K562 (cell line): ENCODE results near the gene ATP5F1D. TPM values are rescaled to one million over a fixed set of nuclear protein-coding genes. Genes with fewer than 3 reads are reported as not detected.

Experiments used
- ASH1L ChIP-seq: fragments of 450-650 bp; IDR thresholded peaks from 2 replicates; pipeline ENCODE4 v1.6.1; 2018; ENCODE audit warnings: borderline replicate concordance, mild to moderate bottlenecking, low read depth; ENCODE audit not compliant: partially characterized antibody
- EGR1 ChIP-seq: fragments of 450-650 bp; conservative IDR thresholded peaks from 2 replicates; pipeline ENCODE4 v1.6.1; 2017; ENCODE audit warnings: mild to moderate bottlenecking
- OTX1 ChIP-seq: fragments of 450-650 bp; formaldehyde crosslinking; IDR thresholded peaks from 2 replicates; pipeline ENCODE4 v1.4.0; 2022; ENCODE audit warnings: mild to moderate bottlenecking
- POLR2G ChIP-seq: fragments of 200-400 bp; formaldehyde crosslinking; IDR thresholded peaks from 2 replicates; pipeline ENCODE4 v1.6.1; 2017; ENCODE audit warnings: low read depth, mild to moderate bottlenecking, antibody characterized with exemption, low read length, moderate library complexity
- RBFOX2 ChIP-seq: fragments of 200-400 bp; formaldehyde crosslinking; IDR thresholded peaks from 2 replicates; pipeline ENCODE4 v1.6.1; 2017; ENCODE audit warnings: low read depth, mild to moderate bottlenecking, low read length, moderate library complexity
- ZNF408 ChIP-seq: fragments of 250-450 bp; sonication (Bioruptor Pico); IDR thresholded peaks from 2 replicates; pipeline ENCODE4 v1.4.0; 2020; ENCODE audit warnings: low read depth, mild to moderate bottlenecking, moderate library complexity
- polyA plus RNA-seq, 8 experiments: library from polyadenylated mRNA; depleted of rRNA in 4 of 8; stranded (reverse) in 5 of 8; unstranded in 3 of 8; fragments of >200 nt; fragmentation: Nextera tagmentation in 2 of 8; fragmentation: Illumina TruSeq in 1 of 8; extraction: Ambion mirVana in 2 of 8; extraction: Trizol in 1 of 8; gene quantifications; 2 replicates each; pipeline versions ENCODE4 v1.2.1 to v1.2.3, GENCODE V29; 2011 to 2014; ENCODE audit warnings: inconsistent platforms in 1 of 8, missing spikeins in 1 of 8
- total RNA-seq, 7 experiments: library from RNA; depleted of rRNA in 6 of 7; stranded (reverse); fragments of >200 nt in 6 of 7; fragmentation: Illumina TruSeq in 2 of 7; extraction: Trizol in 2 of 7; gene quantifications; 2 replicates each; pipeline versions ENCODE4 v1.2.1 to v1.2.3, GENCODE V29; 2011 to 2021; ENCODE audit warnings: low replicate concordance in 1 of 7
- TF ChIP-seq, protein P1 (sequence below): sonication (generic); formaldehyde crosslinking; IDR thresholded peaks from 2 replicates; pipeline ENCODE4 v1.8.1; 2022; ENCODE audit warnings: missing genetic modification reagents
- TF ChIP-seq, protein P2 (sequence below): fragments of 250-450 bp; sonication (Bioruptor Pico); IDR thresholded peaks from 2 replicates; pipeline ENCODE4 v1.6.1; 2021; ENCODE audit warnings: mild to moderate bottlenecking

The ATP5F1D gene
- total and polyA plus RNA-seq, 9 of the 15 experiments (the other 6 are each of a cell fraction or from before 2014, with no cell fraction given) = 3.9 to 409 (median 36.8) TPM

DNA sequence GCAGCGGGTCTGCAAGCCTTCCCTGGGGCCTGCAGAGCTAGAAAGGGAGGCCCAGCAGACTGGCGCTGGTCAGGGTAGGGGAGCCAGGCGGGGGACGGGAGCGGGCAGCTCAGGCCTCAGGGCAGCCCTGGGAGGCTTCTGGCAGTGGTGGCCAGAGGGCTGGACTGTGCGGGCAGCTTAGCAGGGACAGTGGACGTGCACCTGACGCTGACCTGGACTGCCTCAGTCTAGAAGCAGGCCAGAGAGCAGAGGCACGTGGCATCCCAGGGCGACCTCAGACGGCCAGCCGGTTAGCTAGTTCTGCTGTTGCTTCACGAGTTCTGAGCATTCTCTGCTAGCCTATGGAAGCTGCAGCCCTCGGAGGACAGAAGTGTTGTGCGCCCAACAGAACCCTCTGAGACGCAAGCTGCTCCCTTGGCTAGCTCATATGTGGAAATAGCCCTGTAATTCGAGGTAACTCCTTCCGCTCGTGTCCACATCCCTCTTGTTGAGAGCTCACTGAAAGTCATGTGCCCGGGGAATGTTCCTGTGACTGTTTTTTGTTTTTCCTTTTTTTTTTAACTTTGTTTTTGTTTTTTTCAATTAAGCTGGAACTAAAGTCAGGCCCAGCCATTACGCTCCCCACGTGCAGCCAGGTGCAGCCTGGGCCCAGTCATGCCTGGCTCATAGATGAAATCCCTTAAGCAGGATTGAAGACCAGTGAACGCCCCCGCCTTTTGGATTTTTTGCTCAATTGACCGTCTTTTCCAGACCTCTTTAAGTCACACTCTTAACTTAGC, 31.9 kb downstream of the ATP5F1D start (continued):
- TF ChIP-seq OTX1 = 0 out of 2 replicates have a peak, but pooled peaks have one; percentile 81
- peak; percentile 33 for TF ChIP-seq ASH1L
- peak; percentile 74 for TF ChIP-seq POLR2G
- peak; percentile 54 for TF ChIP-seq RBFOX2
- TF ChIP-seq, protein P1, sequence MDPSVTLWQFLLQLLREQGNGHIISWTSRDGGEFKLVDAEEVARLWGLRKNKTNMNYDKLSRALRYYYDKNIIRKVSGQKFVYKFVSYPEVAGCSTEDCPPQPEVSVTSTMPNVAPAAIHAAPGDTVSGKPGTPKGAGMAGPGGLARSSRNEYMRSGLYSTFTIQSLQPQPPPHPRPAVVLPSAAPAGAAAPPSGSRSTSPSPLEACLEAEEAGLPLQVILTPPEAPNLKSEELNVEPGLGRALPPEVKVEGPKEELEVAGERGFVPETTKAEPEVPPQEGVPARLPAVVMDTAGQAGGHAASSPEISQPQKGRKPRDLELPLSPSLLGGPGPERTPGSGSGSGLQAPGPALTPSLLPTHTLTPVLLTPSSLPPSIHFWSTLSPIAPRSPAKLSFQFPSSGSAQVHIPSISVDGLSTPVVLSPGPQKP (CRISPR knock-in tag) = no peak
- TF ChIP-seq, protein P2, sequence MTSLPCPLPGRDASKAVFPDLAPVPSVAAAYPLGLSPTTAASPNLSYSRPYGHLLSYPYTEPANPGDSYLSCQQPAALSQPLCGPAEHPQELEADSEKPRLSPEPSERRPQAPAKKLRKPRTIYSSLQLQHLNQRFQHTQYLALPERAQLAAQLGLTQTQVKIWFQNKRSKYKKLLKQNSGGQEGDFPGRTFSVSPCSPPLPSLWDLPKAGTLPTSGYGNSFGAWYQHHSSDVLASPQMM (CRISPR knock-in tag) = no peak
- no peak for TF ChIP-seq ZNF408
- TF ChIP-seq EGR1 = peak; percentile 88
- TF ChIP-seq, all 486 proteins: peak for 41
